ENCODE results near the gene CCDC57. TPM values are rescaled to one million over a fixed set of nuclear protein-coding genes. Genes with fewer than 3 reads are reported as not detected.

The CCDC57 gene
- polyA plus RNA-seq, 1 donor (not counting 4 experiments of a cell fraction or from before 2014, with no cell fraction given), result 19.2 TPM

DNA sequence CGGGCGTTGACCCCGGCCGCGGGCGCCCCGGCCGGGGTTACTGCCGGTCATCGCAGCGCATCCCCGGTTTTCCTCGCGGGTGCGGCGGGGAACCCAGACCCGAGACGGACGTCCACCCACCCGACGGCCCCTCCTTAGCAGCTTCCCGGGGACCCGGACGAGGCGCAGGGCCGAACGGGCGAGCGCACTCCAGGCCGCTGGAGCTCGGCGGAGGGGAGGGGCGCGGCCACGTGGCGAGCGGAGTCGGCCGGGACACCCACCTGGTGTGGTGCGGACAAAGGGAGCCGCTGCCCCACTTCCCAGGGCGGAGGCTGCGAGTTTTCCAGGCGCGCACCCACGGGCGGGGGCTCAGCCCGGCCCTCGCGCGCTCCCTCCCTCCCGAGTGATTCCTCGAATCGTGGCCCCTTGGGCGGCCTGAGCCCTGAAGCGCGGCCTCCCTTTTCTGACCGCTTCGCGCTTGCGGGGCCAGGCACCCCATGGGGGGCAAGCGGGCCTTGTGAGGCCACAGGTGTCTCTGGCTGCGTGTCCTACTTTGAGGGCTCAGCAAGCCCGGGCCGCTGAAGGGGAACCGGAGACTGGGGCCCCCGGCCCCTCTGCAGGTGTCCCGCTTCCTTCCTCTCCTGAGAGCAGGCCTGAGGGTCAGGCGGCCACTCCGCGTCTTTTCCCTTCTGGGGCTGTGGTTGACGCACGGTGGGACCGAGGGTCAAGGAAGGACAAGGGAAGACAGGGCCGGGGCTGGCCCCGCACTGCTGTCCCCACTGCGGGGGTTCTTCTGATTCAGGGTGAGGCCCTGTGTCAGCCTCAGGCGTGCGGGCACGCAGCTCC, 113.5 kb downstream of the CCDC57 start:
- H3K4me1 ChIP-seq (ENCODE audit: control insufficient read depth, extremely low read depth, insufficient read depth, low read length), result peaks cover 34% of the 10 kb centered on the region
- peak overlapping the region; percentile 74 for H3K9ac ChIP-seq (ENCODE audit: control insufficient read depth, extremely low read depth, insufficient read depth, low read length)
- no peaks in the 10 kb centered on the region for H3K27me3 ChIP-seq (ENCODE audit: control insufficient read depth, extremely low read depth, insufficient read depth, low read length)
- H4K20me1 ChIP-seq (ENCODE audit: control insufficient read depth, extremely low read depth, insufficient read depth, low read length), result peaks cover 22% of the 10 kb centered on the region
- TF ChIP-seq, protein P1, sequence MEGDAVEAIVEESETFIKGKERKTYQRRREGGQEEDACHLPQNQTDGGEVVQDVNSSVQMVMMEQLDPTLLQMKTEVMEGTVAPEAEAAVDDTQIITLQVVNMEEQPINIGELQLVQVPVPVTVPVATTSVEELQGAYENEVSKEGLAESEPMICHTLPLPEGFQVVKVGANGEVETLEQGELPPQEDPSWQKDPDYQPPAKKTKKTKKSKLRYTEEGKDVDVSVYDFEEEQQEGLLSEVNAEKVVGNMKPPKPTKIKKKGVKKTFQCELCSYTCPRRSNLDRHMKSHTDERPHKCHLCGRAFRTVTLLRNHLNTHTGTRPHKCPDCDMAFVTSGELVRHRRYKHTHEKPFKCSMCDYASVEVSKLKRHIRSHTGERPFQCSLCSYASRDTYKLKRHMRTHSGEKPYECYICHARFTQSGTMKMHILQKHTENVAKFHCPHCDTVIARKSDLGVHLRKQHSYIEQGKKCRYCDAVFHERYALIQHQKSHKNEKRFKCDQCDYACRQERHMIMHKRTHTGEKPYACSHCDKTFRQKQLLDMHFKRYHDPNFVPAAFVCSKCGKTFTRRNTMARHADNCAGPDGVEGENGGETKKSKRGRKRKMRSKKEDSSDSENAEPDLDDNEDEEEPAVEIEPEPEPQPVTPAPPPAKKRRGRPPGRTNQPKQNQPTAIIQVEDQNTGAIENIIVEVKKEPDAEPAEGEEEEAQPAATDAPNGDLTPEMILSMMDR (optimal IDR thresholded peaks at IDR 0.05 in 1 of 3, IDR thresholded peaks at IDR 0.05 in 1 of 3, conservative IDR thresholded peaks at IDR 0.05 in 1 of 3; ENCODE audit: extremely low read depth in 1 of 3, insufficient read depth in 2 of 3, low read length in 3 of 3), result no peak
- no peak for TF ChIP-seq EZH2 (IDR thresholded peaks at IDR 0.05; ENCODE audit: low read length)
- no peak for DNase-seq (ENCODE audit: low read depth, low spot score)
- H3K4me3 ChIP-seq (ENCODE audit: control insufficient read depth in 2 of 3, extremely low read depth in 1 of 3, insufficient read depth in 2 of 3, low read depth in 1 of 3, low read length in 3 of 3), result peak overlapping the region; percentile 41 to 57 (median 56)
- H3K79me2 ChIP-seq (ENCODE audit: control insufficient read depth, insufficient read depth, low read length), result peaks cover 33% of the 10 kb centered on the region
- H3K9me1 ChIP-seq (ENCODE audit: control insufficient read depth, extremely low read depth, insufficient read depth, low read length), result no peaks in the 10 kb centered on the region
- H2AFZ ChIP-seq (ENCODE audit: control insufficient read depth, low read length), result no peak overlapping the region
- H3K9me3 ChIP-seq (ENCODE audit: control insufficient read depth, low read depth, low read length), result no peaks in the 10 kb centered on the region
- peak overlapping the region; percentile 43 for H3K27ac ChIP-seq (ENCODE audit: control insufficient read depth, insufficient read depth, low read length)
- H3K4me2 ChIP-seq (ENCODE audit: control insufficient read depth, extremely low read depth, insufficient read depth, low read depth, low read length), result peak overlapping the region; percentile 84
- dilution Hi-C loops (cut with MboI; ENCODE audit: extremely low pct_ligation_motif_present, low sequenced_read_pairs), result no loop called here
- FAIRE-seq, result no peak
- H3K36me3 ChIP-seq (ENCODE audit: control insufficient read depth in 2 of 2, extremely low read depth in 1 of 2, insufficient read depth in 2 of 2, low read length in 2 of 2), result peaks cover 12 to 14% of the 10 kb centered on the region in 2 experiments

DNA sequence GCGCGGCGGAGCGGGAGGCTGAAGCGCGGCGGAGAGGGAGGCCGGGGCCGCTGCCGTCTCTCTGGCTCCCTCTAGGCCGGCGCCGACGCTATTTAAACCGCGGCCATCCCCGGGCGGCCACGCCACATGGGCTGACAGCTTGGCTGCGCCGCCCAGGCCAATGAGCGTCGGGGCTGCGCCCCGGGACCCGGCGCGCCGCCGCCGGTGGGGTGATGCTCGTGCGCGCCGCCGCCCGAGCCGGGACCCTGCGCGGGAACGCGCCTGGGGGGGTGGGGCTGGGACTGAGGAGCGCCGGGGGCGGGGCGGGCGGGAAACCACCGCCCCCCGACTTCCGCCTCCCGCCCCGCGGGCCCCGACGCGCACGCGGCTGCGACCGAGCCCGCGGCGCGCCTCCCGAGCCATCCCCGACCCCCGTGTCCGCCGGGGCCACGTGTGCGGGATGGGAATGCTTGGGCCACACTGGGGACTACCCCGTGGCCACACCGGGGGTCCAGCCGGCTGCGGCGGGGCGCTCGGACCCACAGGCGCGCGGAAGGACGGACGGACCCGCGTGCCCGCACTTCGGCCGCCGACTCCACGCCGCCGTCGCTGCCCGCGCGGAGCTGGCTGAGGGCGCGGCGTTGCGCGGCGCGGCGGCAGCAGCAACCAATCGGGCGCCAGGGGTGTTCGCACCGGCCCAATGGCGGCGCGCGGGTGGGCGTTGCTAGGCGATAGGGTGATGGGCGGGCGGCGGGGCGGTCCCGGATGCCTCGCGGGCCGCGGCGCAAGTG, 114.3 kb downstream of the CCDC57 start, which contains the start of gene FASN:
Gene FASN (minus strand): TSS at position 68 of the 770 bp plus-strand sequence. CDS start 1,791 bp downstream, outside the sequence.
- FAIRE-seq, result no peak

More for the DNA sequence above, 114.3 kb downstream of the CCDC57 start, which contains the start of gene FASN:
- Histone ChIP-seq H3K9me3 (ENCODE audit: control insufficient read depth, low read depth, low read length) (no peaks in the 10 kb centered on the region), H4K20me1 (ENCODE audit: control insufficient read depth, extremely low read depth, insufficient read depth, low read length) (peaks cover 24% of the 10 kb centered on the region), H3K36me3 (ENCODE audit: control insufficient read depth in 2 of 2, extremely low read depth in 1 of 2, insufficient read depth in 2 of 2, low read length in 2 of 2) (peaks cover 12 to 20% of the 10 kb centered on the region in 2 experiments), H3K9ac (ENCODE audit: control insufficient read depth, extremely low read depth, insufficient read depth, low read length) (peak within 1 kb of the TSS; percentile 81), H3K79me2 (ENCODE audit: control insufficient read depth, insufficient read depth, low read length) (peaks cover 40% of the 10 kb centered on the region), H3K4me1 (ENCODE audit: control insufficient read depth, extremely low read depth, insufficient read depth, low read length) (peaks cover 29% of the 10 kb centered on the region), H3K27ac (ENCODE audit: control insufficient read depth, insufficient read depth, low read length) (peak within 1 kb of the TSS; percentile 72), H3K27me3 (ENCODE audit: control insufficient read depth, extremely low read depth, insufficient read depth, low read length) (no peaks in the 10 kb centered on the region), H3K4me2 (ENCODE audit: control insufficient read depth, extremely low read depth, insufficient read depth, low read depth, low read length) (peak within 1 kb of the TSS; percentile 93), H3K9me1 (ENCODE audit: control insufficient read depth, extremely low read depth, insufficient read depth, low read length) (no peaks in the 10 kb centered on the region), H2AFZ (ENCODE audit: control insufficient read depth, low read length) (peak within 1 kb of the TSS; percentile 46), H3K4me3 (ENCODE audit: control insufficient read depth in 2 of 3, extremely low read depth in 1 of 3, insufficient read depth in 2 of 3, low read depth in 1 of 3, low read length in 3 of 3) (peak within 1 kb of the TSS; percentile 76 to 85 (median 83))
- peak; percentile 58 for DNase-seq (ENCODE audit: low read depth, low spot score)
- TF ChIP-seq EZH2 (IDR thresholded peaks at IDR 0.05; ENCODE audit: low read length), result no peak
- TF ChIP-seq, protein P1 (optimal IDR thresholded peaks at IDR 0.05 in 1 of 3, IDR thresholded peaks at IDR 0.05 in 1 of 3, conservative IDR thresholded peaks at IDR 0.05 in 1 of 3; ENCODE audit: extremely low read depth in 1 of 3, insufficient read depth in 2 of 3, low read length in 3 of 3), result peak; percentile 19 to 69 (median 63)
- dilution Hi-C loops (cut with MboI; ENCODE audit: extremely low pct_ligation_motif_present, low sequenced_read_pairs), result no loop called here

All from keratinocyte (primary cell).